ENCODE data around the gene NFXL1. TPM values are rescaled to one million over a fixed set of nuclear protein-coding genes. Genes with fewer than 3 reads are reported as not detected.

NFXL1 gene
- total and polyA plus RNA-seq, 7 donors = 1.8 to 20.5 (median 8.0) TPM

GRCh38 chr4:47862297-47862696 is 52.1 kb downstream of the NFXL1 start:
- H3K4me3 ChIP-seq = no peak overlapping the region
- TF ChIP-seq POLR2AphosphoS5 (IDR thresholded peaks at IDR 0.05) (no peak), CTCF (IDR thresholded peaks at IDR 0.05) (no peak), EP300 (IDR thresholded peaks at IDR 0.05) (no peak), POLR2A (IDR thresholded peaks at IDR 0.05) (no peak)
- H3K4me1 ChIP-seq = peaks cover 0 to 7% (median 0%) of the 10 kb centered on the region in 4 donors
- H3K27me3 ChIP-seq = no peaks in the 10 kb centered on the region
- DNase-seq = no peak
- intact Hi-C loops (cut with DNase I) = no loop called here
- peaks cover 0 to 15% (median 2%) of the 10 kb centered on the region in 4 donors for H3K36me3 ChIP-seq
- 97 to 98% methylated on average over 3 of the region's 3 CpGs for WGBS, 2 donors
- H3K27ac ChIP-seq = no peak overlapping the region
- no peaks in the 10 kb centered on the region for H3K9me3 ChIP-seq

GRCh38 chr4:47860305-47860704 is 54.1 kb downstream of the NFXL1 start:
- DNase-seq = no peak
- Histone ChIP-seq H3K9me3 (no peaks in the 10 kb centered on the region), H3K36me3 (peaks cover 0 to 6% (median 0%) of the 10 kb centered on the region in 4 donors), H3K27ac (no peak overlapping the region), H3K4me3 (no peak overlapping the region), H3K27me3 (no peaks in the 10 kb centered on the region), H3K4me1 (peaks cover 0 to 12% (median 0%) of the 10 kb centered on the region in 4 donors)
- TF ChIP-seq CTCF (IDR thresholded peaks at IDR 0.05) = no peak
- TF ChIP-seq EP300 (IDR thresholded peaks at IDR 0.05) = no peak
- no peak for TF ChIP-seq POLR2A (IDR thresholded peaks at IDR 0.05)
- no peak for TF ChIP-seq POLR2AphosphoS5 (IDR thresholded peaks at IDR 0.05)
- intact Hi-C loops (cut with DNase I) = no loop called here
- WGBS, 2 donors = 14 to 70% methylated on average over 1 of the region's 1 CpG

- Histone ChIP-seq H3K4me3 (no peak overlapping the region), H3K27me3 (no peaks in the 10 kb centered on the region), H3K36me3 (peaks cover 0 to 12% (median 0%) of the 10 kb centered on the region in 4 donors), H3K27ac (no peak overlapping the region), H3K9me3 (no peaks in the 10 kb centered on the region), H3K4me1 (peaks cover 0 to 12% (median 1%) of the 10 kb centered on the region in 4 donors)
- DNase-seq = no peak
- 82 to 93% methylated on average over 2 of the region's 2 CpGs for WGBS, 2 donors
- no peak for TF ChIP-seq POLR2AphosphoS5 (IDR thresholded peaks at IDR 0.05)
- no peak for TF ChIP-seq EP300 (IDR thresholded peaks at IDR 0.05)
- TF ChIP-seq CTCF (IDR thresholded peaks at IDR 0.05) = no peak
- intact Hi-C loops (cut with DNase I) = no loop called here
Measured at GRCh38 chr4:47858006-47858405, 56.4 kb downstream of the NFXL1 start.

- peaks cover 0 to 12% (median 0%) of the 10 kb centered on the region in 4 donors for H3K36me3 ChIP-seq
- no peak for DNase-seq
- H3K9me3 ChIP-seq = no peaks in the 10 kb centered on the region
- H3K27me3 ChIP-seq = no peaks in the 10 kb centered on the region
- 95 to 97% methylated on average over 1 of the region's 1 CpG for WGBS, 2 donors
- H3K4me1 ChIP-seq = peaks cover 0 to 12% (median 3%) of the 10 kb centered on the region in 4 donors
- H3K4me3 ChIP-seq = no peak overlapping the region
- H3K27ac ChIP-seq = peak overlapping the region in 1 of 4 donors; percentile 52
- intact Hi-C loops (cut with DNase I) = no loop called here
- TF ChIP-seq EP300 (IDR thresholded peaks at IDR 0.05) (no peak), POLR2A (IDR thresholded peaks at IDR 0.05) (no peak), POLR2AphosphoS5 (IDR thresholded peaks at IDR 0.05) (no peak), CTCF (IDR thresholded peaks at IDR 0.05) (no peak)
Measured at GRCh38 chr4:47856713-47857112, 57.7 kb downstream of the NFXL1 start.

GRCh38 chr4:47855350-47855749 is 59.0 kb downstream of the NFXL1 start:
- H3K36me3 ChIP-seq = peaks cover 0 to 17% (median 1%) of the 10 kb centered on the region in 4 donors
- H3K27me3 ChIP-seq = no peaks in the 10 kb centered on the region
- WGBS, 2 donors = 93 to 97% methylated on average over 2 of the region's 2 CpGs
- no peaks in the 10 kb centered on the region for H3K9me3 ChIP-seq
- H3K4me3 ChIP-seq = no peak overlapping the region
- TF ChIP-seq EP300 (IDR thresholded peaks at IDR 0.05) (no peak), CTCF (IDR thresholded peaks at IDR 0.05) (no peak), POLR2A (IDR thresholded peaks at IDR 0.05) (no peak), POLR2AphosphoS5 (IDR thresholded peaks at IDR 0.05) (no peak)
- H3K27ac ChIP-seq = no peak overlapping the region
- DNase-seq = no peak
- intact Hi-C loops (cut with DNase I) = no loop called here
- H3K4me1 ChIP-seq = peaks cover 0 to 12% (median 3%) of the 10 kb centered on the region in 4 donors
